Measurements from ENCODE around the gene PTCH2.
A peak's percentile ranks its signal among the peaks of the same experiment; 100 is the strongest.

Gene PTCH2

DNA sequence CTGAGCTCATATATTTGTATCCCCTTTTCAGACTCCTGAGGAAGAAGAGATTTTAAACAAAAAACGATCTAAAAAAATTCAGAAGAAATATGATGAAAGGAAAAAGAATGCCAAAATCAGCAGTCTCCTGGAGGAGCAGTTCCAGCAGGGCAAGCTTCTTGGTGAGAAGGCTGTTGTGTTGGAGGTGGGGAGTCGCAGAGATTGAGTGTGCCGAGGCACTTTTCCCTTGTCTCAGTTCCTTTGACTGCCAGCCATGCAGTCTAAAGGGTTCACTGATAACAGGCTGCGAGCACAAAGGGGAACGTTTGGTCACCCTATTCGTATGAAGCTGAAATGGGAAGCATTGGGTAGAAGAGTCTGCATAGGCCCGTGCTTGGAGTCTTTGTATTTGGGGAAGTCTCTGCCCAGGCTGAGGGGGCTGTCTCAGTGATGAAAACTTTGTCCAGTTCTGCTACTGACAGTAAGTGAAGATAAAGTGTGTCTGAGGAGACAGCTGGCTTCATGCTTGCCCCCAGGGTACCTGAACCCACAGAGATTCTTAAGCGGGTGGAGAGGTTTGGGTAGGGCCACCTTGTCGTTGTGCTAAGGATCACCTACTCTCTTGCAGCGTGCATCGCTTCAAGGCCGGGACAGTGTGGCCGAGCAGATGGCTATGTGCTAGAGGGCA lies 65.0 kb downstream of the PTCH2 start:
- no peak for DNase-seq (ENCODE audit: low read depth)

DNA sequence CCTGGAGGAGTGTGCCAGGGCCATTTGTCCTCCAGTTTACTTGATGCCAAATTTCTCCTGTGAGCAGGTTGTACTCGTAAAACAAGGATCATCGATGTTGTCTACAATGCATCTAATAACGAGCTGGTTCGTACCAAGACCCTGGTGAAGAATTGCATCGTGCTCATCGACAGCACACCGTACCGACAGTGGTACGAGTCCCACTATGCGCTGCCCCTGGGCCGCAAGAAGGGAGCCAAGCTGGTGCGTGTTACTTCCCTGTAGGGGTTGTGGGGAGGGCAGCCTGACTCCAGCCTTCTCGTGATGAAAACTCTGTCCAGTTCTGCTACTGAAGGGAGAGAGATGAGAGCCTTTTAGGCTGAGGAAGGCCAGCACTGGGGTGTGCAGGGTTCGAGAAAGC lies 65.5 kb downstream of the PTCH2 start:
- DNase-seq (ENCODE audit: low read depth), result no peak

DNA sequence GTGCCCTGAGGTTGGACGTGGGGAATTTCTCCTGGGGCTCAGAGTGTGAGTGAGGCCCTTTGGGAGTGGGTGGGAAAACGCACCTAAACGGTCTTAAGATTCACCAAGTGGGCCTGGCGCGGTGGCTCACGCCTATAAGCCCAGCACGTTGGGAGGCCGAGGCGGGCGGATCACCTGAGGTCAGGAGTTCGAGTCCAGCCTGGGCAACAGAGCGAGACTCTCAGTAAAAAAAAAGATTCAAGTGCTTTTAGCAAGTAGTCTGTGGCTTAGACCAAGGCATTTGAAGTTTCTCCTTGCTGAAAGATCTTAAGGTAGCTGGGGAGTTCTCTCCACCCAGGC lies 66.4 kb downstream of the PTCH2 start:
- no peak for DNase-seq (ENCODE audit: low read depth)

- peak; percentile 12 for DNase-seq (ENCODE audit: low read depth)
Observed at GRCh38 chr1:44775930-44776729, 66.9 kb downstream of the PTCH2 start.

- DNase-seq (ENCODE audit: low read depth), result peak; percentile 85
Observed at GRCh38 chr1:44775078-44775929, 67.7 kb downstream of the PTCH2 start, which contains the start of gene RPS8. Gene RPS8 (plus strand): TSS chr1:44775540. CDS start chr1:44775597, 57 bp downstream.
